Epithelial cell of proximal tubule (primary cell): ENCODE measurements around the gene IL32. TPM values are rescaled to one million over a fixed set of nuclear protein-coding genes. Genes with fewer than 3 reads are reported as not detected.

ENCODE experiments used
- DNase-seq: peaks from one replicate; pipeline ENCODE4 v3.0.0-alpha.2; 2011; ENCODE audit warnings: low read depth
- H3K4me3 ChIP-seq: 2 replicates; pipeline ENCODE4 v1.5.1; 2011; ENCODE audit warnings: low read depth, mild to moderate bottlenecking, low read length
- CTCF ChIP-seq: conservative IDR thresholded peaks from 2 replicates; pipeline ENCODE4 v1.5.1; 2012; ENCODE audit warnings: low read depth, mild to moderate bottlenecking, low read length
- total RNA-seq: library from RNA; depleted of rRNA; stranded (reverse); fragments of >200 nt; gene quantifications from 2 replicates; pipeline ENCODE4 v1.2.3, GENCODE V29; 2015

IL32 gene
- total RNA-seq, 1 donor from 2014 or later = 747 TPM

GRCh38 chr16:3112881-3113574 lies 47.6 kb downstream of the IL32 start:
- H3K4me3 ChIP-seq = peak overlapping the region; percentile 98
- DNase-seq = no peak
- TF ChIP-seq CTCF = no peak

- peak overlapping the region; percentile 98 for H3K4me3 ChIP-seq
- no peak for DNase-seq
- TF ChIP-seq CTCF = peak; percentile 16
These were observed 48.5 kb downstream of the IL32 start for GRCh38 chr16:3113765-3114479.

- no peak for DNase-seq
- TF ChIP-seq CTCF = no peak
- H3K4me3 ChIP-seq = no peak overlapping the region
These were observed 49.6 kb downstream of the IL32 start for GRCh38 chr16:3115003-3115402.

- no peak for TF ChIP-seq CTCF
- H3K4me3 ChIP-seq = no peak overlapping the region
- no peak for DNase-seq
These were observed 50.1 kb downstream of the IL32 start for GRCh38 chr16:3115561-3115960.

GRCh38 chr16:3118204-3118790 lies 52.9 kb downstream of the IL32 start:
- DNase-seq = no peak
- no peak for TF ChIP-seq CTCF
- H3K4me3 ChIP-seq = no peak overlapping the region

- TF ChIP-seq CTCF = no peak
- DNase-seq = no peak
- H3K4me3 ChIP-seq = no peak overlapping the region
These were observed 53.4 kb downstream of the IL32 start for GRCh38 chr16:3118846-3119245.

Other genes with a start within 250 kb of the IL32 start
- 0.87 and 4.6 TPM in 2 replicates for gene PRSS21, start 248.4 kb upstream of the IL32 start, total RNA-seq
- 0.06 and 2.1 TPM in 2 replicates for gene ZG16B, start 235.3 kb upstream of the IL32 start, total RNA-seq
- gene PRSS22, start 207.5 kb upstream of the IL32 start, total RNA-seq = 9.5 and 11.1 TPM in 2 replicates
- 49.6 and 55.5 TPM in 2 replicates for gene FLYWCH2, start 182.4 kb upstream of the IL32 start, total RNA-seq
- gene FLYWCH1, start 153.7 kb upstream of the IL32 start, total RNA-seq = 28.0 and 47.1 TPM in 2 replicates
- gene KREMEN2, start 101.4 kb upstream of the IL32 start, total RNA-seq = 0.72 and 4.2 TPM in 2 replicates
- gene PAQR4, start 96.3 kb upstream of the IL32 start, total RNA-seq = 33.4 and 36.0 TPM in 2 replicates
- 107 and 120 TPM in 2 replicates for gene PKMYT1, start 85.2 kb upstream of the IL32 start, total RNA-seq
- gene CLDN9, start 52.7 kb upstream of the IL32 start, total RNA-seq = 0.29 and 3.5 TPM in 2 replicates
- gene CLDN6, start 47.5 kb upstream of the IL32 start, total RNA-seq = 255 and 813 TPM in 2 replicates
- 451 and 701 TPM in 2 replicates for gene TNFRSF12A, start 45.3 kb upstream of the IL32 start, total RNA-seq
- 14.3 and 39.0 TPM in 2 replicates for gene HCFC1R1, start 41.7 kb upstream of the IL32 start, total RNA-seq
- gene THOC6, start 41.6 kb upstream of the IL32 start, total RNA-seq = 19.0 and 24.2 TPM in 2 replicates
- 2.5 and 4.6 TPM in 2 replicates for gene BICDL2, start 28.7 kb upstream of the IL32 start, total RNA-seq
- gene MMP25, start 19.1 kb upstream of the IL32 start, total RNA-seq = under 0.01 and 0.52 TPM in 2 replicates
- gene ZSCAN10, start 33.7 kb downstream of the IL32 start, total RNA-seq = not detected in 2 replicates
- 15.8 and 22.1 TPM in 2 replicates for gene ZNF205, start 46.9 kb downstream of the IL32 start, total RNA-seq
- gene ZNF213, start 69.4 kb downstream of the IL32 start, total RNA-seq = 2.4 and 7.7 TPM in 2 replicates
- gene OR1F1, start 122.6 kb downstream of the IL32 start, total RNA-seq = 0.52 TPM in 1 of 2 replicates, not detected in the other
- 6.1 and 6.3 TPM in 2 replicates for gene ZNF200, start 169.5 kb downstream of the IL32 start, total RNA-seq
- gene MEFV, start 191.0 kb downstream of the IL32 start, total RNA-seq = not detected in 2 replicates
- gene ZNF263, start 217.9 kb downstream of the IL32 start, total RNA-seq = 18.1 and 33.1 TPM in 2 replicates
- 1.8 and 1.9 TPM in 2 replicates for gene TIGD7, start 239.8 kb downstream of the IL32 start, total RNA-seq
- gene ZNF75A, start 239.9 kb downstream of the IL32 start, total RNA-seq = 8.5 and 12.9 TPM in 2 replicates